ENCODE results near the gene MET. TPM values are rescaled to one million over a fixed set of nuclear protein-coding genes. Genes with fewer than 3 reads are reported as not detected.

The MET gene
- total and polyA plus RNA-seq, 2 of the 13 experiments (the other 11 are each of a cell fraction or from before 2014, with no cell fraction given), result 21.8 to 31.5 TPM

- no peak overlapping the region for H3K4me3 ChIP-seq (replicated peaks in 1 of 3; ENCODE audit: insufficient read depth in 1 of 3, low read depth in 2 of 3, low read length in 3 of 3)
- intact Hi-C loops (cut with micrococcal nuclease; ENCODE audit: unreplicated experiment), result no loop called here
- no peak overlapping the region for H3K27ac ChIP-seq (ENCODE audit: extremely low read length, insufficient read depth, low read length)
- ATAC-seq (no peak), DNase-seq (ENCODE audit: low spot score) (no peak), FAIRE-seq (no peak)
- 72% methylated on average over 4 of the region's 4 CpGs for WGBS (ENCODE audit: low lambda C conversion rate)
- TF ChIP-seq GLI4 (CRISPR knock-in tag; IDR thresholded peaks at IDR 0.05; ENCODE audit: borderline replicate concordance), result no peak
- TF ChIP-seq ZNF17 (CRISPR knock-in tag; IDR thresholded peaks at IDR 0.05), result no peak
- TF ChIP-seq ZNF75D (CRISPR knock-in tag; IDR thresholded peaks at IDR 0.05; ENCODE audit: borderline replicate concordance), result no peak
- no peak for TF ChIP-seq ZNF605 (CRISPR knock-in tag; IDR thresholded peaks at IDR 0.05)
- TF ChIP-seq HMGXB3 (CRISPR knock-in tag; IDR thresholded peaks at IDR 0.05; ENCODE audit: borderline replicate concordance), result no peak
- no peak for TF ChIP-seq SP4 (CRISPR knock-in tag; IDR thresholded peaks at IDR 0.05)
- TF ChIP-seq ZSCAN22 (CRISPR knock-in tag; IDR thresholded peaks at IDR 0.05), result no peak
- no peak for TF ChIP-seq HNRNPH1 (optimal IDR thresholded peaks at IDR 0.05; ENCODE audit: low read depth, low read length)
- no peak for TF ChIP-seq RNF219 (CRISPR knock-in tag; IDR thresholded peaks at IDR 0.05)
- TF ChIP-seq CREB1 (IDR thresholded peaks at IDR 0.05), result no peak
- no peak for TF ChIP-seq CREB1 (CRISPR knock-in tag; IDR thresholded peaks at IDR 0.05)
- no peak for TF ChIP-seq PRMT3 (CRISPR knock-in tag; IDR thresholded peaks at IDR 0.05; ENCODE audit: borderline replicate concordance, low read depth)
- no peak for TF ChIP-seq ZNF282 (IDR thresholded peaks at IDR 0.05; ENCODE audit: partially characterized antibody)
- no peak for TF ChIP-seq ZNF329 (CRISPR knock-in tag; IDR thresholded peaks at IDR 0.05; ENCODE audit: low read depth)
- peaks cover 64% of the 10 kb centered on the region for H3K4me1 ChIP-seq (ENCODE audit: insufficient read depth, low read length)
- ChIA-PET CTCF (ENCODE audit: low intra/inter-chr PET ratio, low total read pairs) (no interaction called here), POLR2A (no interaction called here)
- H3K9ac ChIP-seq (ENCODE audit: insufficient read depth, low read depth, low read length), result no peak overlapping the region
- H3K27me3 ChIP-seq (ENCODE audit: control insufficient read depth in 1 of 2, insufficient read depth in 2 of 2, low read length in 2 of 2), result no peaks in the 10 kb centered on the region
- no peak overlapping the region for H3K4me2 ChIP-seq (ENCODE audit: low read depth, low read length)
- in situ Hi-C loops (cut with HindIII; ENCODE audit: extremely low pct_ligation_motif_present, low pct_unique_long_range_greater_than_20kb), result no loop called here
- no TSS peak for BruUV-seq (replicated peaks)
- H3K36me3 ChIP-seq (replicated peaks in 1 of 2; ENCODE audit: control insufficient read depth in 1 of 2, insufficient read depth in 2 of 2, low read length in 2 of 2), result peaks cover 3 to 13% of the 10 kb centered on the region in 2 experiments
- no peaks in the 10 kb centered on the region for H3K79me2 ChIP-seq (ENCODE audit: insufficient read depth, low read length)
- no peak overlapping the region for H2AFZ ChIP-seq (ENCODE audit: low read length)
- no peaks in the 10 kb centered on the region for H3K9me3 ChIP-seq (ENCODE audit: low read length)
- no peaks in the 10 kb centered on the region for H4K20me1 ChIP-seq (ENCODE audit: insufficient read depth, low read length)
Observed at GRCh38 chr7:116733924-116734580, 62.1 kb downstream of the MET start.

Measured in HepG2 (cell line).